ENCODE data around the gene ACTN2. TPM values are rescaled to one million over a fixed set of nuclear protein-coding genes. Genes with fewer than 3 reads are reported as not detected.
A peak's percentile ranks its signal among the peaks of the same experiment; 100 is the strongest.

The ACTN2 gene
- total and polyA plus RNA-seq, 4 donors: 0.81 to 6.6 (median 3.0) TPM

- Histone ChIP-seq H3K9ac (ENCODE audit: insufficient read depth in 1 of 2, low read length in 2 of 2) (no peak overlapping the region), H3K9me3 (ENCODE audit: control insufficient read depth in 4 of 4, insufficient read depth in 3 of 4, low read length in 3 of 4) (peaks cover 0 to 2% (median 0%) of the 10 kb centered on the region in 4 donors), H3K36me3 (ENCODE audit: control insufficient read depth in 4 of 4, insufficient read depth in 4 of 4, low read length in 4 of 4) (no peaks in the 10 kb centered on the region), H3K27ac (ENCODE audit: low read depth in 1 of 2, low read length in 1 of 2) (peak overlapping the region in 1 of 2 donors; percentile 79), H3K4me3 (no peak overlapping the region), H3K4me1 (ENCODE audit: control insufficient read depth in 5 of 5, insufficient read depth in 5 of 5, low read length in 5 of 5) (peaks cover 0 to 5% (median 0%) of the 10 kb centered on the region in 5 donors), H3K27me3 (ENCODE audit: control insufficient read depth in 3 of 3, insufficient read depth in 3 of 3, low read length in 2 of 3) (peaks cover 3 to 14% (median 8%) of the 10 kb centered on the region in 3 donors)
- 88 to 91% methylated on average over 10 of the region's 10 CpGs for WGBS, 2 donors
- ATAC-seq (ENCODE audit: insufficient read depth, low FRiP score): peak; percentile 17
- TF ChIP-seq CTCF (IDR thresholded peaks at IDR 0.05; ENCODE audit: control extremely low read depth, extremely low read depth): no peak
- DNase-seq: no peak
These were observed 6.4 kb downstream of the ACTN2 start for GRCh38 chr1:236692742-236693141.

- H3K36me3 ChIP-seq (ENCODE audit: control insufficient read depth in 4 of 4, insufficient read depth in 4 of 4, low read length in 4 of 4): no peaks in the 10 kb centered on the region
- no peak overlapping the region for H3K9ac ChIP-seq (ENCODE audit: insufficient read depth in 1 of 2, low read length in 2 of 2)
- peak overlapping the region in 1 of 2 donors; percentile 92 for H3K27ac ChIP-seq (ENCODE audit: low read depth in 1 of 2, low read length in 1 of 2)
- H3K4me1 ChIP-seq (ENCODE audit: control insufficient read depth in 5 of 5, insufficient read depth in 5 of 5, low read length in 5 of 5): peaks cover 0 to 16% (median 7%) of the 10 kb centered on the region in 5 donors
- no peak for ATAC-seq (ENCODE audit: insufficient read depth, low FRiP score)
- no peak for DNase-seq
- no peaks in the 10 kb centered on the region for H3K9me3 ChIP-seq (ENCODE audit: control insufficient read depth in 4 of 4, insufficient read depth in 3 of 4, low read length in 3 of 4)
- H3K27me3 ChIP-seq (ENCODE audit: control insufficient read depth in 3 of 3, insufficient read depth in 3 of 3, low read length in 2 of 3): no peaks in the 10 kb centered on the region
- no peak for TF ChIP-seq CTCF (IDR thresholded peaks at IDR 0.05; ENCODE audit: control extremely low read depth, extremely low read depth)
- 64 to 90% methylated on average over 6 of the region's 6 CpGs for WGBS, 2 donors
- H3K4me3 ChIP-seq: no peak overlapping the region
These were observed 13.1 kb downstream of the ACTN2 start for GRCh38 chr1:236699366-236699765.

- no peak overlapping the region for H3K9ac ChIP-seq (ENCODE audit: insufficient read depth in 1 of 2, low read length in 2 of 2)
- no peak for TF ChIP-seq CTCF (IDR thresholded peaks at IDR 0.05; ENCODE audit: control extremely low read depth, extremely low read depth)
- DNase-seq: no peak
- H3K4me1 ChIP-seq (ENCODE audit: control insufficient read depth in 5 of 5, insufficient read depth in 5 of 5, low read length in 5 of 5): peaks cover 0 to 16% (median 7%) of the 10 kb centered on the region in 5 donors
- H3K4me3 ChIP-seq: no peak overlapping the region
- WGBS, 2 donors: 62 to 76% methylated on average over 2 of the region's 2 CpGs
- ATAC-seq (ENCODE audit: insufficient read depth, low FRiP score): no peak
- no peaks in the 10 kb centered on the region for H3K36me3 ChIP-seq (ENCODE audit: control insufficient read depth in 4 of 4, insufficient read depth in 4 of 4, low read length in 4 of 4)
- peak overlapping the region in 1 of 2 donors; percentile 94 for H3K27ac ChIP-seq (ENCODE audit: low read depth in 1 of 2, low read length in 1 of 2)
- H3K9me3 ChIP-seq (ENCODE audit: control insufficient read depth in 4 of 4, insufficient read depth in 3 of 4, low read length in 3 of 4): no peaks in the 10 kb centered on the region
- H3K27me3 ChIP-seq (ENCODE audit: control insufficient read depth in 3 of 3, insufficient read depth in 3 of 3, low read length in 2 of 3): no peaks in the 10 kb centered on the region
These were observed 14.6 kb downstream of the ACTN2 start for GRCh38 chr1:236700903-236701302.

- DNase-seq (no peak), ATAC-seq (ENCODE audit: insufficient read depth, low FRiP score) (no peak)
- Histone ChIP-seq H3K9ac (ENCODE audit: insufficient read depth in 1 of 2, low read length in 2 of 2) (no peak overlapping the region), H3K27me3 (ENCODE audit: control insufficient read depth in 3 of 3, insufficient read depth in 3 of 3, low read length in 2 of 3) (no peaks in the 10 kb centered on the region), H3K36me3 (ENCODE audit: control insufficient read depth in 4 of 4, insufficient read depth in 4 of 4, low read length in 4 of 4) (no peaks in the 10 kb centered on the region), H3K4me3 (no peak overlapping the region), H3K27ac (ENCODE audit: low read depth in 1 of 2, low read length in 1 of 2) (peak overlapping the region in 1 of 2 donors; percentile 94), H3K4me1 (ENCODE audit: control insufficient read depth in 5 of 5, insufficient read depth in 5 of 5, low read length in 5 of 5) (peaks cover 0 to 17% (median 7%) of the 10 kb centered on the region in 5 donors), H3K9me3 (ENCODE audit: control insufficient read depth in 4 of 4, insufficient read depth in 3 of 4, low read length in 3 of 4) (no peaks in the 10 kb centered on the region)
- TF ChIP-seq CTCF (IDR thresholded peaks at IDR 0.05; ENCODE audit: control extremely low read depth, extremely low read depth): no peak
- 90 to 94% methylated on average over 3 of the region's 3 CpGs for WGBS, 2 donors
These were observed 15.5 kb downstream of the ACTN2 start for GRCh38 chr1:236701782-236702181.
